HG02588 (cell line): Measurements from ENCODE around the gene HOXD12.
A peak's percentile ranks its signal among the peaks of the same experiment; 100 is the strongest.

ENCODE experiments used
- ATAC-seq: cut with Tn5 transposase; IDR thresholded peaks from one replicate; pipeline ENCODE4 v1.9.1; 2021; ENCODE audit warnings: mild to moderate bottlenecking, moderate library complexity; ENCODE audit not compliant: unreplicated experiment

HOXD12 gene

DNA sequence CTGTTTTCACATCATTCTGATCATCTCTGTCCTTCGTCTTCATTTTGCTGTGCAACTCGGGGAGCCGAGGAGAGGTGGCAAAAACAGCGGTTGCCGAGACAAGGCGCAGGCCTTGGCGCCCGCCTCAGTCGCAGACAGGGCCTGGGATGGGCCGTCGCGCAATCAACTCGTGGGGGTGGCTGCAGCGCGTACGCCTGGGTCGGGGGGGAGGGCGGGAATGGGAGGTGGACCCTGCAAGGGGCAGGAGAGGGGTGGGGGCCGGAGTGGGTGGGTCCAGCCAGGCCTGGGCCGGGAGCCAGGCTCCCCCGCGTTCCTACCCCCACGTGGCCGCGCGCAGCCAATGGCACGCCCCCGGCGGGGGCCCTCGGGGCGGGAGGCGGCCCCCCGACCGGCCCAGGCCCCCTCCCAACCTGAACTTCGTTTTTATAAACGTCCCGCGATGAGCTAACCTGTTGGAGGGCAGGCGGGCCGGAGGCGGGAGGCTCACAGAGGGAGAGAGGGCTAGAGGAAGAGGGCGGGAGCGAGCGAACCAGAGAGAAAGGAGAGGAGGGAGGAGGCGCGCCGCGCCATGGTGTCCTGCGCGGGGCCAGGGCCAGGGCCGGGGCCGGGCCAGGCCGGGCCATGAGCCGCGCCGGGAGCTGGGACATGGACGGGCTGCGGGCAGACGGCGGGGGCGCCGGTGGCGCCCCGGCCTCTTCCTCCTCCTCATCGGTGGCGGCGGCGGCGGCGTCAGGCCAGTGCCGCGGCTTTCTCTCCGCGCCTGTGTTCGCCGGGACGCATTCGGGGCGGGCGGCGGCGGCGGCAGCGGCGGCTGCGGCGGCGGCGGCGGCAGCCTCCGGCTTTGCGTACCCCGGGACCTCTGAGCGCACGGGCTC is 7.1 kb upstream of the HOXD12 start, which contains the start of gene HOXD13:
HOXD13 (plus strand) TSS at position 452 of the 875 bp plus-strand sequence; CDS start at position 622, 170 bp downstream.
- ATAC-seq, result no peak

- no peak for ATAC-seq
These were observed 6.3 kb upstream of the HOXD12 start for GRCh38 chr2:176093145-176093897.

DNA sequence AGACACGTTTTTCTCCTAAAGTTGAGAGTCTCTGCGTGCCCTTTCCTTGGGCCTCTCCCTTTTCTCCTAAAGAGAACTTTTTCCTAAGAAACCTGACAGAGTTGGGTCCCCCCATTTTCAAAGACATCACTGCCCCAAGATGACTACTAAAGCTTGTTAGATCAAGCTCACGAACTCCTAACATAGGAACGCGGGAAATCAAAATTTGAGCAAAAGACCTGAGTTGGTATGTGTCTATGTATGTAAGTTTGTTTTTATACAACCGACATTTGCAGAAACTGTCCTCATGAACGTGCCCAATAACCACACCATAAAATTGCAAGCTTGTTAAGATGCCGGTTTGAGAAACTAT is 5.7 kb upstream of the HOXD12 start:
- ATAC-seq, result no peak

- ATAC-seq, result no peak
These were observed 5.2 kb upstream of the HOXD12 start for GRCh38 chr2:176094349-176094748.

- ATAC-seq, result no peak
These were observed 4.2 kb upstream of the HOXD12 start for GRCh38 chr2:176095421-176095820.

- ATAC-seq, result no peak
These were observed 3.2 kb upstream of the HOXD12 start for GRCh38 chr2:176096243-176096985.

- peak; percentile 89 for ATAC-seq
These were observed 2.4 kb upstream of the HOXD12 start for GRCh38 chr2:176096986-176097819.

- ATAC-seq, result no peak
These were observed 1.7 kb upstream of the HOXD12 start for GRCh38 chr2:176097820-176098365.

GRCh38 chr2:176098366-176099158 is 1.0 kb upstream of the HOXD12 start:
- no peak for ATAC-seq

DNA sequence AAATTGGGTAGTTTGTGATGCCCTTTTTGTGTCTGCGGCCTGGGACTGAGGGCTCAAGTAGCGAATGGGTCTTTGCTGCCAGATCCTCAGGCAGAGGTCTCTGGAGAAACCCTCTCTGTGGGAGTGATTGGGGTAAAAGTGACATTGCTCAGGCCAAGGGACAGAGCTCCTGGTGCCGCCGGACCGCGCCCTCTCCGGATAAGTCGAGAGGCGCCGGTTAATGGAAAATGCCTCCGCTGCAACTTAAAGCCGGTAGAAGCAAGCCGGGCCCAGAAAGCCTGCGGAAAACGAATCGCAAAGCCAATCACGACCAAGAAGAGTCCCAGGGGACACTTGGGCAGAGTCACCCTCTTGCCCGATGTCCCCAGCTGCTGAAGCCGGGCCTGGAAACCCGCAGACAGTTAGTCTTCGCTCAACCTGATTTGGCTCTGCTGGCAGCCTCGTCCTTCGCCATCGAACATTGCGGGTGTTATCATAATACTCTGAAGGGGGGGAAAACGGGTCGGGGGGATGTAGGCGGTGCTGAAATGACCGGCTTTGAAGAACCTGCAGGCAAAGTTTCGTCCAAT is 352 bp upstream of the HOXD12 start:
- ATAC-seq, result no peak

GRCh38 chr2:176100547-176101140 is 1.0 kb downstream of the HOXD12 start:
- no peak for ATAC-seq

DNA sequence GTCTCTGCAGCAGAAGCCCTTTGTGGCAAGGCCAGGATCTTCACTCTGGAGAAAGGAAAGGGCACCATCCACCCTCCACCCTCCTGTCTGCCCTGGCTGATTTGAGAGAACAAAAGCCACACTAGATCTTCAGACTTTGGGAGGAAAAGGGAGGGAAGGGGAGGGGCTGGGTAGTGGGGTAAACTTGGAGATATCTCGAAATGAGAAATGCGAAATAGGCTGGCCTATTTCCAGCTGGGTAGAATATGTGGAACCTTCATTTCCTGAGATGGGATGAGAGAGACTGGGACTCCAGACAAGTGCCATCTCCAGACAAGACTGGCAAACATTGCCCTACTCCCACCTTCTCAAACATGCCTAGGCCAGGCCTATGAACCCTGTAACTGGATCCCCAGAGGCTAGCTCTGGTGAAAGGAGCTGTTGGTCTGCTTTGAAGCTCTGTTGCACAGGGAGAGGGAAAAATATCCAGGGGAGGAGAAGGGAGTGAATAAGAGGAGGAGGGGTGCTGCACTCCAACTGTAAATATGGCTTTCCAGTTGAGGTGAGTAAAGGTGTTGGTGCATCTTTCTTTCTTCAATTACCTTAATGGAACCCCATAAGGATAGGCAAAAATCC is 1.7 kb downstream of the HOXD12 start:
- ATAC-seq, result no peak

- ATAC-seq, result no peak
These were observed 2.2 kb downstream of the HOXD12 start for GRCh38 chr2:176101842-176102241.

- ATAC-seq, result no peak
These were observed 2.8 kb downstream of the HOXD12 start for GRCh38 chr2:176102309-176102866.

DNA sequence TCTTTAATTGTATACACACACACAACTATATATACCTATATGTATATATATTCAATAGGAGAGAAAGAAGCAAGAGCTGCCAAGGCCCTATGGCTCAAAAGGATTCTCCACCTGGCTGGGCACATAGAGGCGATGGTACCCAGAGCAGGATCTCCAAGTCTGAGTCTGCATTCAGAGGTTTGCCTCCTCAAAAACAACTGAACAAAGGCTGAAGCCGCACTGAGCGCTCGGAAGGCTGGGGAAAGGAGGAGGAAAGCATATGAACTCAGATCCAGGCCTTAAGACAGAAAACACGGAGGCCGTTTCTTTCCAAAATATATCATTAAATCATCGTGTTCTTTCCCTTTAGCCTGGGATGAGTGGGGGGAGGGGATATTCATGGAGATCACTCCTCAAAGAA is 3.6 kb downstream of the HOXD12 start:
- no peak for ATAC-seq

DNA sequence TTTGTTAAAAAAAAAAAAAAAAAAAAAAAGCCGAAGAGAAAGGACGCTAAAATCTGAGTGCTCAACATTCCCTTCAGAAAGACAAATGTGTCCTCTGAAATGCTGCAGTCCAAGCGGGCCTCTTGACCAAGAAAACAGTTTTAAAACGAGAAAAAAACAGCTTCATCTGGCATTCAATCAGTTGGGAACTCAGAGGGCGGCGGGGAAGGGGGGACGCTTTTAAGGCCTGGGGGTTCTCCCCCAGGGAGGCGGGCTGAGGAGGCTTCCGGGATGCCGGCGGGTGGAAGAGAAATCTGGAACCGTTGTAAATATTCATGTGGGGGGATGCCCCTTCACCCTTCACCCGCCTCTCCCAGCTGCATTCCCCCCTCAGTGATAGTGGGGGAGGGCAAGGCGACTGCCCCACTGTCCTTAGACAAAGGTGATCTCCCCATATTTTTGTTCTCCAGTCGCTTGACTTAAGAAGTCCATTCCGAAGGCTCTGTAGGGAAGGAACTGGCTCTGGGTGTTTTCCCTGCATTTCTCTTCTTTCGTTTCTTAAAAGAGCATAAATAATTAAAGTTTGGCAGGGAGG is 4.2 kb downstream of the HOXD12 start:
- no peak for ATAC-seq

DNA sequence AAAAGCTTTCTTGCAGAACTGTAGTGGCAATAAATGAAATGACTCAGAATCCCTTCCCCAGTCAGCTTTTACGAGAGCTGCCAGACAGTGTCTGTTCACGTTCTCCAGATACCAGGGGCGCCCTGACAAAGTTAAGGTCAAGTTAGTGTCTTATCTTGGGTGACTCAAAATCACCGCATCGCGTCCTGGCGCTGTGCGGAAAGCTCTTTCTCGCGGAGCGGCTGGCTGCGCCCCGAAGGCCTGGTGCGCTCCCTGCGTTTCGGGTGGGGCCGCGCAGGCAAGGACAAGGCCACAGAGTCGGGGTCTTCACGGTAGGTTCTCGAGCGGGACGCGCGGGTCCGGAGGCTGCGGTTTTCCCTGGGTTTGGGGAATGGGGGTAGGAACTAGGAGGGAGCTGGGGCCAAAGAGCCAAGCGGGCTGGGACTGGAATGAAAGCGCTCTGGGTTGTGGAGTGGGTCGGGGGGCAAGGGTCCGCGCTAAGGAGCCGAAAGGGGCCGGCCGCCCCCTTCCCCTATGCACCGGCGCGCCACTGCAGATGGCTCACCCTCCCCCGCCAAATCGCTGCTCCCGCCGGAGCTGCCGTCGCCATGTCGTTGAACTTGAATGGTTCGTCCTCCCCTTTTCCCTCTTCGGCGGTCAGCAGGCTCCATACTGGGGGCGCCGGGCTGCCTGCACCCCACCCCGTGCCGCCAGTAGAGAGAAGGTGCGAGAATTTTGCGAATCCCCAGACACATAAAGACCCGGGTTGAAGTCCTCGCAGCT is 4.9 kb downstream of the HOXD12 start:
- no peak for ATAC-seq
